HG02763 (cell line): ENCODE measurements around the gene COL6A1.

Experiments
- ATAC-seq: cut with Tn5 transposase; IDR thresholded peaks from one replicate; pipeline ENCODE4 v1.9.1; 2021; ENCODE audit warnings: mild to moderate bottlenecking, moderate library complexity; ENCODE audit not compliant: unreplicated experiment

Gene COL6A1

DNA sequence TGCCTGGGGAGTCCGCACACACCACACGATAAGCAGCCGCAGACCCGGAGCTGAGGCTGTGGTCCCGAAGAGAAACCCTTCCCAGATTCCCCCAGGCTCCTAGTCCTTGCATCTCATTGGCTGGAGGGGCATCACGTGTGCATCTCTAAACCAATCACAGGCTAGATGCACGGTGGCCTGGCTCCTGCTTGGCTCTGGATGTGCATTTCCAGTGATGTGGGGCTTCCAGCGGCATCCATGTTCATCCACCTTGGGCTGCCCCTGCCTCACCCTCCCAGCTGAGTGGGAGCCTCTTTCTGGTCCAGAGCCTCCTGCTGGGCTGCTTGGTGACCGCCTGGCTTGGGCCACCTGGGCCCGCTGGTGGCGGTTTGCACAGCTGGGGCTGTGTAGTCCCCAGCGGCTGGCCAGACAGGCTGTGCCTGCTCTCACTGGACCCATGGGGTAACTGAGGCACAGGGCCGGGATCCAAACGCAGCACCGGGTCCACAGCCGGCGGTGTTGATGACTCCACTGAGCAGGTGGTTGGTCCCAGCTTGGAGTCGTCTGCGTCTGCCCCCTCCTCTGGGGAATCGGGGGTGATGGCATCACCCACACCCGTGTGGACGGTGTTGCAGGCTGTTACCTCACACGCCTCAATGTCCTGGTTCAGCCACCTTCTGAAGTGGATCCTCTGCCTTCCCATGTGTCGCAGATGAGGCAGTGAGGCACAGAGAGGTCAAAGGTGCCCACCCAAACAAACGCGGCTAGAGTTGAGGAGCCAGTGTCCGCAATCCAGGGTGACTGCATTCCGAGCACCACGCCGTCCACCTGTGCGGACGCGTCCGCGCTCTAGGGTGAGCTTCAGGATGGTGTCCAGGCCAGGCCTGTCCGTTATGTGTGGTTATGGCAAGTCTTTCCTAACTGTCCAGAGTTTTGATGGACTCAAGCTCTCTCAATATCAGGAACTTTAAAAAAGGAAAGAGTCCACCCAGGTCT lies 41.3 kb downstream of the COL6A1 start:
- ATAC-seq: no peak

DNA sequence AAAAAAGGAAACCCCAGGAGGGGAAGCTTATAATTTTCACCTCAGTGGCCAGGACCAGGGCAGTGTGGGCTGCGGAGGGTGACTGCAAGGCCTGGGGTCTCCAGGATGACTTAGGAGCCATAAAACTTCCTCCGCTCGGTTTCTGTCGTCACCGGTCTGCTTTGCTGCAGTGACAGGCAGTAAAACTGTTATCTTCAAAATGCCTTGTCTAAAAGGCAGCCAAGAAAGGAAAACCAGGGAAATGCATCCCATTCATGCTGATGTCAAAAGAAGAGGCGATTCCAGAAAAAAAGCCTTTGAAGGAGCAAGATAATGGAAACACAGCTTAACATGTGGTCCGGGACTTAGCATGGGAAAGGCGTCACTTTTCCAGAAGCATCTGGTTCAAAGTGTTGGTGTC lies 42.0 kb downstream of the COL6A1 start:
- no peak for ATAC-seq

DNA sequence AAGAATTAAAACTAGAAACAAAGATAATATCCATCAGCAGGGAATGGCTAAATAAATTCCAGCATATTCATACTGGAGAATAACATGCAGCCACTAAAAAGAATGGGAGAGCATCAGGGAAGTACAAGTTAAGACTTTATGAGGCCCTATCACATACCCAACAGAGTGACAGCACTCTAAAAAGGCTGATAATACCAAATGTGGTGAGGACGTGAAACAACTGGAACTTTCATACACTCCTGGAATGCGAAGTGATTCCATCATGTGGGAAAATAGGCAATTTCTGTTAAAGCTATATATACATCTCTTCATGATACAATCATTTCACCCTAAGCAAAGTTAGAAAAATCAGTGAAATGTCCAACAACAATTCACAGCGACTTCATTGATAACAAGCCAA lies 42.6 kb downstream of the COL6A1 start:
- no peak for ATAC-seq

DNA sequence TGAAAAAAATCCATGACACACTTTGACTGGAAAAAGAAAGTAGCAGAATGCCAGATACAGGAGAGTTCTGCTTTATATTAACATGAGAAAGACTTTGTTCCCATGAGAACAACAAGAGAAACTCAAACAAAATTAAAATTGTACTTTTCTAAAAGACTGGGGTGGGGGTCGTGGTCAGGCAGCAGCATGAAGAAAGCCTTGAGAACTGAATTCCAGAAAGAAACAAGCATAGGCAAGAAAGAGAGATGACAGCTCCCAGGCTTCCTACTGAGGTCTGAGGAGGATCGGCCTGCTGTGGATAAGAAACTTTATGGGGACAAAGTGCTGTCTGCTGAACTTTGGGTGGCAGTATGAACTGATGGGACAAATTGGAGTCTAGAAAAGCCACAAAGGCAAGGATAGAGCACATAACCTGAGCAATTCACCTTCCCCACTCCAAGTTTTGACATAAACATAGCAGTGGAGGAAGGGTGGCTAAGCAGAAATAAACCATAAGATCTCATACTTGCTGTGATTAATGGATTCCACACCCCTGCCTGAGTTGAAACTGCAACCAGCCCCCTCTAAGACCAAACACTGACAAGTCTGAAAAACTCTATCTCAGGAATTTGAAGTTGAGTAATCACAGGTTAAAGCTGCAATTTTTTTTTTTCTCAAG lies 43.7 kb downstream of the COL6A1 start:
- no peak for ATAC-seq

DNA sequence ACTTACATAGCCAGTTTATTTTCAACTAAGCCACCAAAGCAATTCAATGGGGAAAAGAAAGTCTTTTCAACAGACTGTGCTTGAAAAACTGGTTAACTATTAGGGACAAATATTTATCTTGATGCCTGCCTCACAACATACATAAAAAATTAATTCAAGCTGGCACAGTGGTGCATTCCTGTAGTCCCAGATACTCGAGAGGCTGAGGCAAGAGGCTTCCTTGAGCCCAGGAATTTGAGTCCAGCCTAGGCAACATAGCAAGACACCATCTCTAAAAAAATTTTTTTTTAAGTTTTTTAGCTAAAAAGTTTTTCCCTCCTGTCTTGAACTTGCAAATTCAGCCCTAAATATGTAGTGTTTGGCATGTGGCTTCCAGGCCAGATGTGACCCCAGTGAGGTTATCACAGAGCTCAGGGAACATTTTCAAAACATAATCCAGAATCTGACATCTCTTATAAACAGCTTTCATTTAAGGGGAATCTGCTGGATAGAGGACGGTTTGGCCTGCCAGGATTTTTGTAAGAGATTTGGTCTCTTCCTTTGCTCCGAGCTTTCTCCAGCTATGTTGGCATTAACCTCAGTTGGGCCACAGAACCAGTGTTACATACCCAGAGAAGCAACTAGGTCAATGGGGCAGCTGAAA lies 46.4 kb downstream of the COL6A1 start:
- ATAC-seq: no peak

DNA sequence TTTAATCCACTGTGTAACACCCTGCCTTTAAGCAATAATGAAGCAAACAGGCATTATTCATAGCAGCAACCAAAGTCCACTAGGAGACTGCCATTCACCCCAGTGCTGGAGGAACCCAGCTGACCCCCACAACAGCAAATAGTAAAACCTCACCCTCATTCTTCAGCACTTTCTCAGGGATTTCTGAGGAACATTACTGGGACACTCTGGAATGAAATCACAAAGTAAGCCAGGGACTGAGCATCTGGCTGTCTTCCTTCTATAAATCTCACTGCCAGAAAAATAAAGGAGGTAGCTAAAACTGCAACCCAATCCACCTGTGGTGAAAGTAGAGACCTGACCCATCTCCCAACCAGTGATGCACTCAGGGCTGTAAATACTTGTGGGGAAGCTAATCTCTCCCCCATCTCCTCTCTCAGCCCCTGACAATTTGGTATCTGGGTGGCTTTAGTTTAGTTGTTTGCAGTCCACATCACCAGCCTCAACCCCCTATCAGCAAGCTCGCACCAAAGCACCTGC lies 47.1 kb downstream of the COL6A1 start:
- no peak for ATAC-seq

DNA sequence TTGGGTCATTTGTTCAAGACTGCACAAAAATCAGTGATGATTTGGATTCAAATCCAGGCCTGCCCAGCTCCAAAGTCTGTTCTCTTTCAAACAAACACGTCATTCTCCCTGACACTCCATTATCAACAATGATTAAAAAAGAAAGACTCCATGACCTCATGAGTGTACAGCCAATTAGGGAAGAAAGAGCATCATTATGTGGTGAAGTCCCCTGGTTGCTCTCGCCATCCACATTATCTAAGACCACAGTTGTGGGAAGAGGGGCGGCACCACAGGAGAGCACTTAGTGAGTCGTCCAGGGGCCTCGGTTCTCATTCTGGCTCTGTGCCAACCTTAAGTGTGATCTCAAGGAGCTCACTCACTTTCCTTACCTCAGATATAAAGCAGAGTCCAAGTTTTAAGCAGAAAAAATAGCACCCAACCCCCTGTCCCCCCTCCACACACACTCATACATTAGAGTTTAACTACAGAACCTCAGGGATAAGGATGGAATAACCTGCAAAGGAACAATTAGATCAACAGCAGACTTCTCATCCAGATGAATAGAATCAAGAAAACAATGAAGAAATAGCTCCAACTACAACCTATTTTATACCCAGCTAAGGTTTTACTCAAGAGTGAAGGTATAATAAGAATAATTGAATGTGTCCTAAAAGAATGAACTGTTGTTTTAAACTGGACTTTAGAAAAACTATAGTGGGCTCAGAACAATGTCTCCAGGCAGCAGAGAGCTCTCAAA lies 47.8 kb downstream of the COL6A1 start:
- ATAC-seq: no peak

DNA sequence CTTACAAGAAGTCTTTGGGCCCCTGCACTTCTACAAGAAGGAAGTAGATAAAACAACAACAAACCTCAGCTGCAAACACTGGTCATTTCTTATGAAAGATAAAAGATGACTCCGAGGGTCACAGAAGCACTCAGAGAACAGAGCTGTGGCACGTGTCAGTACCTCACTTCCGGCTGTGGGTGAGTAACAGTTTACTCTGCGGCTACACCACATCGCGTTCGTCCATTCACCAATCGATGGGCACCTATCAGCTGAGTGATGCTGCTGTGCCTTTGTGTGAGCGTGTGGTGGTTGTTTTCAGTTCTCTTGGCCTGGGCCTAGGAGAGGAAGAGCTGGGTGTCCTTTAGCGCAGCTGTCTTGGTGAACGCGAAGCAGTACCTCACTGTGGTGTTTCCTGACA lies 49.9 kb downstream of the COL6A1 start:
- ATAC-seq: no peak

DNA sequence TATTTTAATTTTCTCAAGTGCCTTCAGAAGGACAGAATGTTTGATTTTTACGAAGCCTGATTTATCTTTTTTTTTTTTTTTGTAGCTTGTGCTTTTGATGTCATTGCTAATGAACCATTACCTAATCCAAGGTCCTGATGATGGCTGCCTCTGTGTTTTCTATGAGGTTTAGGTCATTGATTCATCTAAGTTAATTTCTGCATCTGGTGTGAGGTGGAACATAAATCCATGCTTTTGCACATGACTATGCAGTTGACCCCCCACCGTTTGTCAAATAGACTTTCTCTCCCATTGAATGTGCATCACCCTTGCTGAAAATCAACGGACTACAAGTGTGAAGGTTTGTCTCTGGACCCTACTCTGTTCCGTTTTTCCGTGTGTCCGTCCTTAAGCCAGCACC lies 50.5 kb downstream of the COL6A1 start:
- no peak for ATAC-seq

DNA sequence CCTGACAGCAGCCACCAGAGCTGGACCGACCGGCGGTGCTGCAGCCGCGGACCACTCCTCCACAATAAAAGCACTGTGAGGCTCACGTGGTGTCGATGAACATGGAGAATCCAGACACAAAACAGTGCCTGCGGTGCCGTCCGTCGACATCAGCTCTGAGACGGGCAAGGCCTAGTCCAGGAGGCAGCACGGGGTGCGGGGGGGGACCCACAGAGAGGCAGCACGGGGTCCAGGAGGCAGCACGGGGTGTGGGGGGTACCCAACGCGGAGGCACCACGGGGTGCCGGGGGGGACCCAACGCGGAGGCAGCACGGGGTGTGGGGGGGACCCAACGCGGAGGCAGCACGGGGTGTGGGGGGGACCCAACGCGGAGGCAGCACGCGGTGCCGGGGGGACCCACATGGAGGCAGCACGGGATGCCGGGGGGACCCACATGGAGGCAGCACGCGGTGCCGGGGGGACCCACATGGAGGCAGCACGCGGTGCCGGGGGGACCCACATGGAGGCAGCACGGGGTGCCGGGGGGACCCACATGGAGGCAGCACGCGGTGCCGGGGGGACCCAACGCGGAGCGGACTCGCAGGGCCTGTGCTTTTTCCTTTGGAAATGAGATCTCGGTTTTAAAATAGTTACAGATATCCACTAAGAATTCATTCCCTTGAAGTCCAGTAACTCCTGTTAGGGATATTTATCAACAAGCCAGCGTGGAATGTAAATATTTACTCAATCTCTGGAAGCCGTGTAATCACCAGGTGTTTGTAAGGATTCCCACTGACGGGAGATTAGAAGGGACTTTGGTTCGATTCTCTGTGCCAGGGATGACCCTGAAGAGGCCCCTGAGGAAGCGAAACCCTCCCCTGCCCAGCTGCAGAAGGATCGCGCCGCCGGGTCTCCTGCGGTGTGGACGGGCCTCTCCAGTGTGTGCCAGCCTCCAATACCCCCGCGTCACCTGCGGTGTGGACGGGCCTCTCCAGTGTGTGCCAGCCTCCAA lies 52.1 kb downstream of the COL6A1 start:
- ATAC-seq: no peak

DNA sequence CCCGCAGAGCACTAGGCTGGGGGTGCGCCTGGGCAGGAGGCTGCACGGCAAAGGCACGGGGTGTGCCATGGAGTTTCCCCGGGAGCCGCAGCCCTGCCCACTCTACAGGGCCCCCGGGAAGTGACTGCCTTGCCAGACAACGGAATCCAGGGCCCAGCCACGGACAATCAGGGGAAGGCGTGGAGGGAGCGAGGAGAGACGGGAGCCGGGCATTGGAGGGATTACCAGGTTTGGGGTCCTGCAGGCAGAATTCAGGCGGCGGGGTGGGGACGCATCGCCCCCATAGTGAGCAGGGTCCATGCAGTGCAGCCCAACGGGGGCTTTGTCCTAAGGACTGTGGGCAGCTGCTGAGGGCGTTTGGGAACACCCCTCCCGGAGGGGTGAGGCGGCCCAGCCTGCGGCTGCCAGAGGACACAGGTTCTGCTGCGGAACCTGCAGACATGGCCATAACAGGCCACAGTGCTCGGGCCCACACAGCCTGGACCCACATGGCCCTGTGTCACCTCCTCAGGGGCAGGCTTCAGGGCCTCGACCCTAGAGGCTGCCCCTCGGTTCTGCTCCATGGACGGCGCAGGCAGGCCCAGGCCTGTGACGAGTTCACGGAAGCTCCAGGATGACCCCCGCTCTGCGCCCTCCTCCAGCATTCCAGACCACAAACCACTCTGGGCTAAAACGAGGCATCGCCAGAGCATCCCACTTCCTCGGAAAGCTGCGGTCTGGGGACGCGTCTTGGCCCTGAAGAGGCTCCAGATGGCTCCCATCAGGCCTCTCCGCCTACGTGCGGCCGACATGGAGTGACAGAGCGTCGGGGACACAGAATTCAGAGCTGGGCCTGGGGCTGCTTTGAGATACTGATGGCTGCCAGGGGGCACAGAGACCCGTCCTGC lies 54.5 kb downstream of the COL6A1 start:
- ATAC-seq: no peak

DNA sequence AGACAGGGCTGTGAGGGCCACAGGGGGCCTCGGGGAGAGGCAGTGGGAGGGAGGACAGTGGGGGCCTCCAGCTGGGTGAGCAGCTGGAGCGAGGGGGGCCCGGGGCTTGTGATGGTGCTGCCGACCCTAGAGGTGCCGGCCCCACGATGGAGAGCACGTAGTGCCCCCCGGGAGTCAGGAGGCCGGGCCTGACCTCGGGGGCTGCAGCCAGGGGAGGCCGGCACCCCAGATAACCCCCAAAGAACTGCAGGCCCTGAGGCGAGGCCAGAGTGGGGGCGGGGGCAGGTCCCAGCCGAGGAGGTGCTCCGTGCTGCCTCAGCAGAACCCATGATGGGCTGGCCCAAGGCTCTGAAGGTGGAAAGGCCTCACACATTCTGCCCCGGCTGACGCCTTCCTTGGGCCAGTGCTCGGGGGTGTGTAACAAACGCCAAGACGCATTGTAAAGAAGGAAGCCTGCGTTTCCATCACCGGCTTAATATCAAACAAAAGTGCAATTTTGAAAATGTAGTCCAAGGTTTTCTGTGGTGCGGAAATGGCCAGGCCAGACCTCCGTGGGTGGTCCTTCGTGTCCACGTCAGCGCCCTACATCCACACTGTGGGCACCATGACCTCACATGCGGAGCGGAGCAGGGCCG lies 55.2 kb downstream of the COL6A1 start:
- no peak for ATAC-seq

DNA sequence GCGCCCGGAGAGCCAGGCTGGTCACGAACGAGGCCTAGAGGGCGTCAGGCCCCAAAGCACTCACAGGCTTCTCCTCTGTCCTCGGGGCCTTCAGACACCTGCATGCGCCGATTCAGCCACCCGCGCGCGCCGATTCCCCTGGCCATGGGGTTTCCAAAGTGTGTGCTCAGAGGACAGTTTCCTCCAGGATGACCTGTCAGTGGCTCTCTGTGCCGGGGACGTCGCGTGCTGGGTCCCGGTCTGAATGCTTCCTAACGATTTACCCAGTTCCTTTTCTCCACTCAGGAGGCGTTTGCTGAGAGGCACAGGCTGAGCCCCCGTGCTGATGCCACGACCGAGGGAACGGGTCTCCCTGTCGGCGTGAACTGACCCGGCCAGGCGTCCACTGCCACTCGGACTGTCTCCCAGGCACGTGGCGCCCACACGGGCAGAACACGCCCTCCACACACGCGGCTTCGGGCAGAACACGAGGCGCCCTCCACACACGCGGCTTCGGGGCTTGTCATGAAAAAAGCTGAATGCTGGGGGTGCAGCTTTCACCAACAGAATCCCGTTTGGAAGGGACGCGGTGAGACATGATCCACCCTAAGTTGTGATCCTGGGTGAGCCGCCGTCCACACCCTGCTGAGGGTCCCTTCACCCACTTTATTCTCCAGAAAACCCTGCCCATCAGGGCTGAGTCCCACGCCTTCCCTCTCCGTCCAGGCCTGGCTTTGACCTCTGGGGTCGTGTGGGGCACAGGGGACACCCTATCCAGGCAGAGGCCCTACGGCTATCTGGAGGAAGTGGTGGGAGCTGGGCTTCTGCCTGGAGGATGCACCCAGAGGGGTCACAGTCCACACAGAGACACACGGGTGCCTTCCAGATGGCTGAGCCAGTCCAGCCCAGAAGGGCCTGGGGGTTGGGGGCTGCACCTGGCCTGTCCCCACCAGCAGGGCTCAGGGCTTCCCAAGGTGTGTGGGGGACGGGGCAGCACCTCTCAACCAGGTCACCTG lies 56.1 kb downstream of the COL6A1 start:
- no peak for ATAC-seq

DNA sequence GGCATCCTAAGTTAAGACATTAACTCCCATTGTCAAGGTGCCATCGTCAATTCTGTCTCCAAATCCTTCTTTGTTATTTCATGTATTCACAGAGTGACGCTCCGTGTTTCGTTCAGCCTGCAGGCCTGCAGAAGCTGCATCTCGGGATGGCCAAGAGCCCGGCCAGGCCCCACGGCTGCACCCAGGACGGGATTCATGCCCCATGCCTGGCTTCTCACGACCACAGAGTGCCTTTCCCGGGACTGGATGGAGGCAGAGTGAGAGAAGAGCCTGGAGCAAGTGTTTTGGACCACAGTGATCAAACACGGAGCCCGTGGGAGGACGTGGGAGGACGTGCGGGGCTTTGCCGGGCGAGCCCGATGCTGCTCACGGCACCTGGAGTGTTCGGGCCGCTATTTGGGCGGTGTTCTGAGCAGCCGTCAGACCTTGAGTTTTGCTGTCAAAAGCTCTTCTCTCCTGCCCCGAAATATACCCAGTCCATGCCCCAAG lies 56.8 kb downstream of the COL6A1 start:
- ATAC-seq: no peak

DNA sequence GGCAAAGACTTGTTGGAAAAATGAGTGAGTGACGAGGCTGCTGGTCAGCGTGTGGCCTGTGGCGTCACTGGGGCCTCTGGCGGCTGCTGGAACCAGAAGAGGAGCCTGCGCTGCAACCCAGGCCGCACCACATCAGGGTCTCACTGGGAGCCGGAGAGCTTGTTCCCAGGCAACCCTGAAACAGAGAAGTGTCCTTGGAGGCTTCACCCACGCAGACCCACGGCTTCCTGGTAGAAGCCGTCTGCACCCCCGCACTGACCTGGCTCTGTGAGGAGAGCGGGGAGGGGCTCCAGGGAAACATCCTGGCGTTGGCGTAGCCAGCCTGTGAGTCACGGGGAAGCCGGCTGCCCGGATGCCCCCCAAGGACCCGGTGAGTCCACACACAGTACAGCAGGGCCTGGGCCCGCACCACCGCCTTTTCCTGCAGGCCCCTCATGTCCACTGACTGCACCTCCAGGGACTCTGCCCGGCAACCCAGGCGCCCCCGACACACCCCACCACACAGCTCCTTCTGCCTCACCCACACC lies 57.4 kb downstream of the COL6A1 start:
- ATAC-seq: no peak

DNA sequence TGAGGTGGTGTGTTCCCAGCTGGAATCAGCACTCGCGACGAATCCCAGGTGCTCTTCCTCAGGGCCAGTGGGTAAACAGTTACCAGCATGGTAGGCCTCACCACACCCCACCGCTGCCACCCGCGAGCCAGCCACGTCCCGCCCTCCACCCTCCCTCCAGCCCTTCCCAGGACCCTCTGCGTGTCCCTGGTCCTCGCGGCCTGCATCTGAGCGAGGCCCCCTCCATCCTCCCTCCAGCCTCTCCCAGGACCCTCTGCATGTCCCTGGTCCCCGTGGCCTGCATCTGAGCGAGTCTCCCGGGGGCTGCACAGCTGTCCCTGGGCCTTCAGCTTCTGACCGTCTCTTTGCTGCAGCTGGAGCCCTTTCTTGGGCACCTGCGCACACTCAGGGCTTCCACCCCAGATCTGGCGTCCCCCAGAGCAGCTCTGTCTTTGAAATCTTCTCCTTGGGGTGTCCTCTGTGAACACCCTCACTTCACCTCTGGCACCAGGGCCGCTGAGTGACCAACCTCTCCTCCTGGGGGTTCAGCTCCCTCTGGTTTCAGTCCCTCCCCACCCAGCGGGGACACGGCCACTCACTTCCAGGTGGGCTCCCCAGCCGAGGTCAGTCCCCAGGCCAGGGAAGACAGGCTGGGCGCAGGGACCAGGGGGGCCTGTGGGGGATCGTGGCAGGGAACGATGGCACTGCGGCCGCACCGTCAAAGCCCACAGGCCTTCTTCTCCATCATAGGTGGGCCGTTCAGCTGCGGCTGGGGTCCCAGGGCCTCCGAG lies 58.5 kb downstream of the COL6A1 start:
- ATAC-seq: no peak
